Prostate gland (tissue), 2 donors: ENCODE measurements around the gene PTPRT. TPM values are rescaled to one million over a fixed set of nuclear protein-coding genes. Genes with fewer than 3 reads are reported as not detected.

Experiments
- DNase-seq: peaks from one replicate; pipeline ENCODE4 v3.0.0-alpha.2; 2019; ENCODE audit warnings: low spot score
- H3K27ac ChIP-seq, 2 donors: fragments of 200-600 bp; sonication (generic); 2 replicates each; pipeline ENCODE4 v1.5.1; 2017 to 2019
- H3K27me3 ChIP-seq: fragments of 200-600 bp; sonication (generic); replicated peaks from 2 replicates; pipeline ENCODE4 v1.5.1; 2019; ENCODE audit not compliant: insufficient read depth
- H3K36me3 ChIP-seq, 2 donors: fragments of 200-600 bp; sonication (generic); 1 replicate in 1 of 2; 2 replicates in 1 of 2; pipeline versions ENCODE4 v1.5.1 to v1.8.1; 2017 to 2019
- H3K4me1 ChIP-seq: fragments of 200-600 bp; sonication (generic); replicated peaks from 2 replicates; pipeline ENCODE4 v1.5.1; 2019
- H3K4me3 ChIP-seq, 2 donors: fragments of 200-600 bp; sonication (generic); 2 replicates each; pipeline ENCODE4 v1.5.1; 2017 to 2019
- H3K9me3 ChIP-seq: fragments of 200-600 bp; sonication (generic); 2 replicates; pipeline ENCODE4 v1.5.1; 2017
- CTCF ChIP-seq, 4 experiments: fragments of 200-600 bp in 2 of 4; fragments of 450-650 bp in 2 of 4; sonication (generic) in 2 of 4; IDR thresholded peaks; 1 replicate in 3 of 4; 2 replicates in 1 of 4; pipeline ENCODE4 v1.5.1; 2016 to 2019; ENCODE audit warnings: antibody characterized with exemption in 4 of 4, mild to moderate bottlenecking in 2 of 4, moderate library complexity in 2 of 4
- POLR2A ChIP-seq: fragments of 450-650 bp; IDR thresholded peaks from one replicate; pipeline ENCODE4 v1.6.1; 2016; ENCODE audit warnings: antibody characterized with exemption, mild to moderate bottlenecking
- POLR2AphosphoS5 ChIP-seq: sonication (generic); formaldehyde crosslinking; IDR thresholded peaks from one replicate; pipeline ENCODE4 v1.6.1; 2017; ENCODE audit warnings: antibody characterized with exemption
- WGBS: methylation state at CpG from one replicate; pipeline ENCODE4 v1.1.5; 2018; 5-methylcytosine and 5-hydroxymethylcytosine counted together
- intact Hi-C: fragments of 100-400 bp; cut with DNase I; formaldehyde crosslinking; loops from one replicate; pipeline ENCODE4 v1.14.2; 2022
- total RNA-seq, 2 donors: library from RNA; depleted of rRNA; stranded (reverse); fragments of >200 nt; gene quantifications; one replicate each; pipeline ENCODE4 v1.1.0, GENCODE V29; 2016

PTPRT gene
- total RNA-seq, 2 donors from 2014 or later = 1.5 to 3.5 TPM

DNA sequence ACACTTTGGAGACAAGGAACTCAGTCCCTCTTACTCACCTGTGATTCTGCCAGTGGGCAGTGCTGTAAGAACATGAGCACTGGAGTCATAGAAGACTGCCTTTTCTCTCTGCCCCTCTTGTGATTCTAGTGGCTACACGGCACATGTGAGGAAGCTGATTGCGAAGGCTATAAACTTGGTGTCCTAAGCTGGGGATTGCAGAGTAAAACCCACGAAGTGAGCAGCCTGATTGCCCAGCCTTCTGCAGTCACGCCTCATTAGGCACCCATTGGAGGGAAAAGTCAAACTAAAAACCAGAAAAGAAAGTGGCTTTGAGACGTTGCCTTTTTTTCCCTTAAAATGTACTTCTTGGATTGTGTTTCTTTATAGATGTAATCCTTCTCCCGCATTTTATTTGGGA is 823.1 kb downstream of the PTPRT start:
- Histone ChIP-seq H3K27ac (no peak overlapping the region), H3K4me1 (no peaks in the 10 kb centered on the region), H3K36me3 (no peaks in the 10 kb centered on the region), H3K27me3 (no peaks in the 10 kb centered on the region), H3K9me3 (no peaks in the 10 kb centered on the region), H3K4me3 (no peak overlapping the region)
- TF ChIP-seq CTCF (IDR thresholded peaks at IDR 0.05) (no peak), POLR2AphosphoS5 (no peak), POLR2A (no peak)
- no peak for DNase-seq
- WGBS = 27% methylated on average over 6 of the region's 6 CpGs
- intact Hi-C loops = no loop called here

GRCh38 chr20:42364446-42364845 is 825.3 kb downstream of the PTPRT start:
- Histone ChIP-seq H3K36me3 (no peaks in the 10 kb centered on the region), H3K9me3 (no peaks in the 10 kb centered on the region), H3K27me3 (no peaks in the 10 kb centered on the region), H3K4me1 (no peaks in the 10 kb centered on the region), H3K27ac (no peak overlapping the region), H3K4me3 (no peak overlapping the region)
- no peak for DNase-seq
- intact Hi-C loops = no loop called here
- TF ChIP-seq POLR2A (no peak), POLR2AphosphoS5 (no peak), CTCF (IDR thresholded peaks at IDR 0.05) (no peak)
- 81% methylated on average over 2 of the region's 2 CpGs for WGBS

- WGBS = 75% methylated on average over 6 of the region's 6 CpGs
- H3K36me3 ChIP-seq = no peaks in the 10 kb centered on the region
- no peaks in the 10 kb centered on the region for H3K27me3 ChIP-seq
- H3K4me3 ChIP-seq = no peak overlapping the region
- no peaks in the 10 kb centered on the region for H3K9me3 ChIP-seq
- TF ChIP-seq POLR2A (no peak), POLR2AphosphoS5 (no peak), CTCF (IDR thresholded peaks at IDR 0.05) (no peak)
- no peaks in the 10 kb centered on the region for H3K4me1 ChIP-seq
- intact Hi-C loops = no loop called here
- H3K27ac ChIP-seq = no peak overlapping the region
- DNase-seq = no peak
These were observed 828.2 kb downstream of the PTPRT start for GRCh38 chr20:42361402-42361970.

DNA sequence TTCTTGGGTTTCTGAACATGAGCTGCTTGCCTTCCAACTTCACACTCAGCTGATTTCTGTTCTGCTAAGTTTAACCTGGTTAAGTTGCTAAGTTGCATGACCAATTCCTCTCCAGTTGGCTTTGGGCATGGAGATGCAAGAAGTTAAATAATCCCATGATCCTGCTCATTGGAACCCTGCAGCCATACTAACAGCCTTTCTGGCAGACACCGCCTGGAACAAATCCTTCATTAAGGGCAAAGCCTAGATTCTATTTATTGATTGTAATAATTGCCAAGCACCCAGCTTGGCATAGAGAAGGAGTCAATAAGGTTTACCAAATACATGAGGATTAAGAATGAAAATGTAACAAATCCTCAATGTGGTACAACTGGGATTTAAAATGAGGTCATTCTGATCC is 829.1 kb downstream of the PTPRT start:
- Histone ChIP-seq H3K27ac (no peak overlapping the region), H3K36me3 (no peaks in the 10 kb centered on the region)
- 100% methylated on average over 1 of the region's 1 CpG for WGBS

More for the DNA sequence above, 829.1 kb downstream of the PTPRT start:
- no peaks in the 10 kb centered on the region for H3K4me1 ChIP-seq
- no peaks in the 10 kb centered on the region for H3K9me3 ChIP-seq
- TF ChIP-seq CTCF (IDR thresholded peaks at IDR 0.05) = no peak
- TF ChIP-seq POLR2A = no peak
- no peak for TF ChIP-seq POLR2AphosphoS5
- intact Hi-C loops = no loop called here
- DNase-seq = no peak
- H3K4me3 ChIP-seq = no peak overlapping the region
- H3K27me3 ChIP-seq = no peaks in the 10 kb centered on the region
